Measurements from ENCODE around the gene PLXNA4.

GRCh38 chr7:132103718-132104117 lies 472.6 kb downstream of the PLXNA4 start:
- TF ChIP-seq REST (IDR thresholded peaks at IDR 0.05; ENCODE audit: insufficient read depth in 1 of 2, low read depth in 2 of 2, low read length in 2 of 2) (no peak), POLR2AphosphoS5 (IDR thresholded peaks at IDR 0.05; ENCODE audit: low read depth, low read length) (no peak), SIN3A (IDR thresholded peaks at IDR 0.05; ENCODE audit: borderline replicate concordance, insufficient read depth, low read length) (no peak)
